SK-N-MC (cell line): ENCODE data around the gene KRTAP1-5.
"Not testable (repeated sequence)": the region's sequence is repeated elsewhere in the genome, so short reads cannot be mapped to it uniquely, and the experiment has no call there.

ENCODE experiments used
- EZH2 ChIP-seq: fragments of 200-600 bp; sonication (generic); IDR thresholded peaks from one replicate; pipeline ENCODE4 v1.6.1; 2017; ENCODE audit warnings: antibody characterized with exemption
- POLR2AphosphoS5 ChIP-seq: IDR thresholded peaks from 2 replicates; pipeline ENCODE4 v1.6.1; 2012; ENCODE audit warnings: mild to moderate bottlenecking, low read depth, low read length, borderline replicate concordance

DNA sequence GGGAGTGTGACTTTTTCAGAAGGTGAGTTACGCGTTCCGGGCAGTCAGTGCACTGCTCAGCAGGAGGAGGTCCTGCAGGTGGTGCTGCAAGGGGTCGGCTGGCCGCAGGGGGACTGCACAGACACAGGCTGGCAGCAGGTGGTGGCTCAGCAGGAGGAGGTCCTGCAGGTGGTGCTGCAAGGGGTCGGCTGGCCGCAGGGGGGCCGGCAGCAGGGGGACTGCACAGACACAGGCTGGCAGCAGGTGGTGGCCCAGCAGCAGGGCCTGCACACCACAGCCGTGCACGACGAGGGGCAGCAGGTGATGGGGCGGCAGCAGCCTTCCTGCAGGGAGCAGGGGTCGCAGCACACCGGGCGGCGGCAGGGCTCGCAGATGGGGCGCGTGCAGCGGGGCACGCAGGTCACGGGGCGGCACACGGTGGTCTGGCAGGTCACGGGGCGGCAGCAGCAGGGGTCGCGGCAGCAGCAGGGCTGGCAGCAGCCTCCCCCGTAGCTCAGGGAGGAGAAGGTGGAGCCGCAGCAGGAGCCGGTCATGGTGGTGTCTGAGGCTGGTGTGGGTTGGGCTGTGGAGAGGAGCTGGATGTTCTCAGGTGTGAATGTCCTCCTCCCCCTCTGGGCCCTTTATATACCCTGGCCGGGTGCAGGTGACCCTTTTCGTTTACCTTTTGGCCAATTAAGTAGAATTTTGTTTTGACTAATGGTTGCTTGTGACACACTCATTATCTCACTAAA is 19.9 kb upstream of the KRTAP1-5 start, which contains the start of gene KRTAP2-1:
- not testable (repeated sequence) for TF ChIP-seq POLR2AphosphoS5, EZH2
